MCF 10A (cell line): Measurements from ENCODE around the gene MEP1A. TPM values are rescaled to one million over a fixed set of nuclear protein-coding genes. Genes with fewer than 3 reads are reported as not detected.

Experiments used
- BruUV-seq: library from RNA; stranded (reverse); fragments of 400-500 nt; replicated peaks from 2 replicates; lab custom pipeline; 2021; lab: Mats Ljungman, UMichigan
- CTCF ChIA-PET: fragments of 300-600 bp; sonication (Branson Sonifier 250); formaldehyde crosslinking; extraction: SDS; loops from one replicate; lab custom pipeline; 2021; ENCODE audit warnings: antibody characterized with exemption, inconsistent platforms; lab: Yijun Ruan, JAX
- POLR2A ChIA-PET: fragments of 300-600, 350-650 bp; sonication (Branson Sonifier 250); formaldehyde crosslinking; extraction: SDS; loops from one replicate; lab custom pipeline; 2020; ENCODE audit warnings: antibody characterized with exemption, inconsistent platforms; lab: Yijun Ruan, JAX
- DNase-seq: peaks from one replicate; pipeline ENCODE4 v3.0.0-alpha.2; 2018; ENCODE audit not compliant: unreplicated experiment
- H3K27ac Mint-ChIP-seq: one replicate; pipeline ENCODE4 v1.8.0; 2022; ENCODE audit warnings: mild to moderate bottlenecking, low read depth, mixed read lengths; ENCODE audit not compliant: unreplicated experiment
- H3K27me3 Mint-ChIP-seq: one replicate; pipeline ENCODE4 v1.8.0; 2022; ENCODE audit warnings: mixed read lengths; ENCODE audit not compliant: insufficient read depth, unreplicated experiment
- H3K36me3 Mint-ChIP-seq: one replicate; pipeline ENCODE4 v1.8.0; 2022; ENCODE audit warnings: mild to moderate bottlenecking, moderate library complexity, mixed read lengths; ENCODE audit not compliant: insufficient read depth, unreplicated experiment
- H3K4me1 Mint-ChIP-seq: one replicate; pipeline ENCODE4 v1.8.0; 2022; ENCODE audit warnings: mixed read lengths; ENCODE audit not compliant: insufficient read depth, unreplicated experiment
- H3K4me3 Mint-ChIP-seq: one replicate; pipeline ENCODE4 v1.8.0; 2022; ENCODE audit warnings: mild to moderate bottlenecking, moderate library complexity, mixed read lengths; ENCODE audit not compliant: unreplicated experiment
- H3K9me3 Mint-ChIP-seq: one replicate; pipeline ENCODE4 v1.8.0; 2022; ENCODE audit warnings: mixed read lengths; ENCODE audit not compliant: unreplicated experiment
- CTCF ChIP-seq: fragments of 200-600 bp; IDR thresholded peaks from one replicate; pipeline ENCODE4 v1.8.0; 2022; ENCODE audit warnings: antibody characterized with exemption, mild to moderate bottlenecking; ENCODE audit not compliant: unreplicated experiment
- intact Hi-C: fragments of 100-400 bp; cut with micrococcal nuclease; formaldehyde crosslinking; loops from 2 replicates; pipeline ENCODE4 v1.14.1; 2022
- total RNA-seq: library from RNA; stranded (reverse); gene quantifications from 2 replicates; pipeline ENCODE4 v1.2.3, GENCODE V29; 2022

The MEP1A gene
- total RNA-seq, 1 experiment from 2014 or later: not detected

- CTCF ChIA-PET: interaction anchor here (1.0 to 1.1 kb wide), 2 partner anchors 8 to 78 kb away, joined by 3 read pairs; partner anchors contain the start of gene MEP1A
- H3K9me3 Mint-ChIP-seq: no peaks in the 10 kb centered on the region
- POLR2A ChIA-PET: interaction anchor here (1.3 kb wide), 1 partner anchor 10 kb away, joined by 5 read pairs; no protein-coding TSS in a partner anchor
- DNase-seq: no peak
- TF ChIP-seq CTCF: no peak
- H3K36me3 Mint-ChIP-seq: no peaks in the 10 kb centered on the region
- intact Hi-C loops: loop anchor here (10.0 kb wide), 1 partner anchor 260 kb away; the partner anchor contains the start of gene ADGRF1
- BruUV-seq: no TSS peak
- no peak overlapping the region for H3K4me3 Mint-ChIP-seq
- no peak overlapping the region for H3K27ac Mint-ChIP-seq
- H3K4me1 Mint-ChIP-seq: no peaks in the 10 kb centered on the region
- H3K27me3 Mint-ChIP-seq: peaks cover 10% of the 10 kb centered on the region
Measured at GRCh38 chr6:46784535-46784934, 8.7 kb upstream of the MEP1A start.

- Mint-ChIP-seq H3K27ac (no peak overlapping the region), H3K36me3 (no peaks in the 10 kb centered on the region), H3K4me1 (no peaks in the 10 kb centered on the region), H3K9me3 (no peaks in the 10 kb centered on the region), H3K4me3 (no peak overlapping the region), H3K27me3 (no peaks in the 10 kb centered on the region)
- intact Hi-C loops: loop anchor here (10.0 kb wide), 1 partner anchor 257 kb away; the partner anchor contains the start of gene ADGRF1
- TF ChIP-seq CTCF: no peak
- CTCF ChIA-PET: interaction anchor here (0.6 to 1.0 kb wide), 2 partner anchors 200 to 362 kb away, joined by 3 read pairs; no protein-coding TSS in a partner anchor
- POLR2A ChIA-PET: interaction anchor here (1.4 kb wide), 1 partner anchor 9 kb away, joined by 4 read pairs; no protein-coding TSS in a partner anchor
- no TSS peak for BruUV-seq
- no peak for DNase-seq
Measured at GRCh38 chr6:46787871-46788540, 5.2 kb upstream of the MEP1A start.

GRCh38 chr6:46788791-46789190, 4.4 kb upstream of the MEP1A start:
- CTCF ChIA-PET: interaction anchor here (1.0 kb wide), 1 partner anchor 362 kb away, joined by 3 read pairs; no protein-coding TSS in a partner anchor
- no peaks in the 10 kb centered on the region for H3K36me3 Mint-ChIP-seq
- no peak for DNase-seq

More at GRCh38 chr6:46788791-46789190, 4.4 kb upstream of the MEP1A start:
- no TSS peak for BruUV-seq
- Mint-ChIP-seq H3K9me3 (no peaks in the 10 kb centered on the region), H3K27me3 (no peaks in the 10 kb centered on the region), H3K27ac (no peak overlapping the region), H3K4me1 (no peaks in the 10 kb centered on the region), H3K4me3 (no peak overlapping the region)
- POLR2A ChIA-PET: interaction anchor here (1.4 kb wide), 1 partner anchor 8 kb away, joined by 4 read pairs; no protein-coding TSS in a partner anchor
- intact Hi-C loops: loop anchor here (10.0 kb wide), 1 partner anchor 256 kb away; the partner anchor contains the start of gene ADGRF1
- no peak for TF ChIP-seq CTCF
